Measurements from ENCODE around the gene ZDHHC14.
"Not testable (repeated sequence)": the region's sequence is repeated elsewhere in the genome, so short reads cannot be mapped to it uniquely, and the experiment has no call there.

Gene ZDHHC14

DNA sequence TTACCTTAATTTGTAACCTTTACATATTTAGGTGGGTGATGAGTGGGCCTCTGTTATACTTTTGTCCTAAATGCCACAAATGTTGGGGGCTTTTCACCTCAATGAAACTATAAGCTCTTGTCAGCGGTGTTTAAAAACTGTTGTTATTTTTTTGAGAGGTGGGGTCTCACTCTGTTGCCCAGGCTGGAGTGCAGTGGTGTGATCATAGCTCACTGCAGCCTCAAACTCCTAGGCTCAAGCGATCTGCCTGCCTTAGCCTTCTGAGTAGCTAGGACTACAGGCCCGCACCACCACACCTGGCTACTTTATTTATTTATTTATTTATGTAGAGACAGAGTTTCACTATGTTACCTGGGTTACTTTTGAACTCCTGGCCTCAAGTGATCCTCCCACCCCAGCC, 66.7 kb downstream of the ZDHHC14 start:
- DNase-seq, result no peak

DNA sequence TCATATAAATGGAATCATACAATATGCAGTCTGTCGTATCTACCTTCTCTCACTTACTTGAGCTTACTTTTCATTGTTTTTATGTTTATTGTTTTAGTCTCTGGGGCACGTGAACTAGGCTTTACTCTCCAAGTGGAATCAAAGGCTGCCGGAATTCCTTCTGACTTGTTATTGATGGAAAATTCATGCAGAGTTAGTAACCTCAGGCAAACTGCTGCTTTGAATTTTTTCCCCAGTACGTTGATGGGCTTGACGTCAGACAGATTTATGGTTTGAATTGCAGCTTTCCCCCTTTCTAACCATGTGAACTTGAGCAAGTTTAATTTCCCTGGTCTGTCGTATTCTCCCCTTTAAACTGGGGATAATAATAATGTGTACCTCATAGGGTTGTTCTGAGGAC, 68.6 kb downstream of the ZDHHC14 start:
- no peak for DNase-seq

GRCh38 chr6:157450931-157451742, 70.1 kb downstream of the ZDHHC14 start:
- no peak for DNase-seq

GRCh38 chr6:157452096-157452495, 71.1 kb downstream of the ZDHHC14 start:
- DNase-seq, result no peak

DNA sequence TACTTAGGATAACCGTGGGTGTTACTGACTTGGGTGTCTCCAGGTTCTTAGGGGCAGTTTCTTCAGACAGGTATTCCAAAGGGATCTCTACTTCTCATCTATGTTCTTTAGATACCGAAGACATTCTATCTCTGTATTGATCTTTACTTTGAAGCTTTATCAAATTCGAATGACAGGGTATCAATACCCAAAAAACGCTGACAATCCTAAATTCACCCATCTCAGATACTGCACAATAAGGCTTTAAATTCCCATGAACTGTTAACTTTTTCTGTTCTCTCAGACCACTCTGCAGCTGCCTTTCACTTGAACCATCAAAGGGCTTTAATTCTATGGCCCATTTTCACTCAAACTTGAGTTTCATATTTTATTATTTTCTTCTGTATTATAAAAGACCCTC, 72.1 kb downstream of the ZDHHC14 start:
- DNase-seq, result no peak

DNA sequence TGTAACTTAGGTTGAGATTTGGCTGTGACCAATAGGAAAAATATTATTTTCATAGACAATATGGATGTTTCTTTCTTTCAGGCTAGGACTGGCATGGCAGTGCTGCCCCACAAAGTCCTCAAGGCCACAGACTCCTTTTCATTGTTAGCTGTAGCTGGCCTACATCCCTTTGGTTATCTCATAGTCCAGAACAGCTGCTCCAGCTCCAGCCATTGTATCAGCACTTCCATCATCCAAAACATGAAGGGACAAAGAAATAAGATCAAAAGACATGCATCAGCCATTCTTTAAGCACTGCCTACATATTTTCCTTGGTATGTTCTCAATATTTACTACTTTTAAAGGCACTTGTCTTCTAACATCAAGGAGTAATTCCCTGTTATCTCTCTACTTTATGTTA, 73.0 kb downstream of the ZDHHC14 start:
- no peak for DNase-seq

DNA sequence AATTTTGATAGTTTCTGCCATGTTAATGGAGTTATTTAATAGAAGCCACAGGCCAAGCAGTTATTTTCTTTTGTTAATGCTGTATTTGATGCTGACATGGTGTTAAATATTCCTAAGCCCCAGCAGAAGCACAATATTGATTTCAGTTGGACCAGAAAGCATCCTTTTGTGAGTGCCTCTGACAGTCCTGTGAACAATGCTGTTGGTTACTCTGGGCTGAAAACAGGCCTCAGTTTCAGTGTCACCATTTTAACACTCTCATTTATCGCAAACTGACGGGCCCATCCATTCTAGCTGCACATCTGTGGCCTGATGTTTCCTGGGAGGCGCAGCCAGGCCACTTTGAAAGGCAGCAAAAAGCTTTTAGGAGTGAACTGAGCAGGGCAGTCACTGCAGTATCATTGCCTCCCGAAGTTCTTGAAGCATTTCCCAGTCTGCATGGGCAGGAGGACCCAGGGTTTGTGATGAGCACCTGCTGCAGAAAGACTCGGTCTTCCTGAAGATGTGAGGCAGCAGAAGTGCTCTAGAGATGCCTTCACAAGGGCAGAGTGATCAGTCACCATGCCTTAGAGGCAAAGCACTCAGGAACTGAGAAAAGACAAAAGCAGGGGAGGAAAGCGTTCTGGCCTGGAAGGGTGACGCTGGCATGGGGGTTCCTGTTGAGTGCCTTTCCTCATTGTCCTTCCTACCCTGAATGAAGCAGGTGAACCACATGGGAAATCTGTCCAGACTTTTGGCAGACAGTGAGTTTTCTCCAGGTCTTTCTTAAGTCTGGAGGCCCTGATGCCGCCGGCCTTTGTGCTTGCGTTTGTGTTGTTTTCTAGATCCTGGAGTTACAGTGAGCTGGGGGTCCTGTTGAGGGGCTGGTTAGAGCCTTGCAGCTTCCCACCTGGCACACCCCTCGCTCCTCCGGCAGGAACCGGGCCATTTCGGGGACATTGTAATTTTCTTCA, 74.0 kb downstream of the ZDHHC14 start:
- DNase-seq, result no peak

DNA sequence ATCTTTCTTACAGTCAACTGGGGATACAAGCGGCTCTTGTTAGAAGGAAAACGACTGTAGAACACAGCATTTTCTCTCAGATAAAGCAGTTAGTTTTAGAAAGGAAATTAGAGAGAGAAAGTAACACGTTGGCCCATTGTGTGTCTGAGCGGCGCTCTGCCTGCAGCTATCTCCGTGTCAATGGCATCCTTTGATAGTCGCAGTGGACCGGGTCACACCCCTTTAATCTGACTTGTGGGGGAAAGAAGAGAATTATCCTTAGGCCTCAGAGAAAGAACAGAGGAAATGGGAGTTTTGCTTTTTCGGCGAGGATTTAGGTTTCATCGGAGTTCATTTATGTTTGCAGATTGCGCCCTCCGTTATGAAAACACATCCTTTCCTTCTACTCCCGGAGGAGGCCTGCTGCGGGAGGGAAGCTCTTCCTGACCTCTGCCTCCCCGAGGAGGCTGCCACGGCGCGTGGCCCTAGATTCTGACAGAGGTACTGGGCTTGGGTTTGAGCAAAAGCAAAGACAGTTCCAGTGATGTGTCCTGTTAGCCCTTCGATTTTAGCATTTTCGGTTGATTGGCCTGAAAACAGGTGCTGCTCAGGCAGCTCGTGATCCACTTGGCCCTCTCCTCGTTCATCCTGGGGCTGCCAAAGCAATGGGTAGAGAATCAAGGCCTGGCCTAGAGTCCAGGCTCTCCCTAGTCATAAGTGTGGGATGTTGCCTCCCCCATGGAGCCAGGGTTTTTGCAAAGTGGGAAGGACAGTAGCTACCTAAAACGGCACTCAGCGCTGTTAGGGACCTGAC, 74.9 kb downstream of the ZDHHC14 start:
- DNase-seq, result no peak

- no peak for DNase-seq
Observed at GRCh38 chr6:157456524-157456829, 75.5 kb downstream of the ZDHHC14 start.

DNA sequence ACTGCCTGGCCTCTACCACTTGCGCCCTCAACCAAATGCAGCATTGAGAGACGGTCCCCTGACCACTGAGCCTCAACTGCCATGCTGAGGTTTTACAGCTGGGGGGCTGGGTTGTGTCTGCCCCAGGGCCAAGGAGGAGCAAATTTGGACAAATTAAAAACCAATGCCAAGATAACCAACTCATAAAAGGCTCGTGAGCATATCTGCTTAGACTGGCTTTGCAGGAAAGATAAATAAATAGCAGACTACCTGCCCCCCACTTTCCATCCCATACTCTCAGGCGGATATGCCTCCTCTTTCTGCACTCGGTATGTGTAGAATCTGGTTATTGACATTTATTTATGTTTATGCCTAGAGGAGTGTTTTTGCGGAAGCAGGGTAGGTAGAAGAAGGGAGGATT, 76.8 kb downstream of the ZDHHC14 start:
- DNase-seq, result no peak

DNA sequence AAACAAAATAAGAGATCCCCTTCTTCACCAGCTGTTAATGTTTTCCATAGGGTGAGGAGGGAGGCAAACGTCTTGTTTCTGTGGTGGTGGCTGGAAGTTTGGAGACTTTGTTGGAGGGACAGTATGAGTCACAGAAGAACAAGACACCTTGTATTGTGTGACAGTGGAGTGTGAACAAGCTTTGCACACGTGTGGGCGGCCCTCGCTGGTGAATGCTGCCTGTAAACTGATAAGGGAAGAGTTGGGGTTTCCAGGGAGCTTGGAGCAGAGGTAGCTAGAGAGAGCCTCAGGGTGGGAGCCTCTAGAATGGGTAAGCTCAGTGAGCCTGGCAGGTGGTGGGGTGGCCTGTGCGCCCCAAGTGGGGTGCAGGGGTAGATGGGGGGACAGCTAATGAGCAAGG, 78.3 kb downstream of the ZDHHC14 start:
- DNase-seq, result no peak

GRCh38 chr6:157460182-157460999, 79.4 kb downstream of the ZDHHC14 start:
- no peak for DNase-seq

DNA sequence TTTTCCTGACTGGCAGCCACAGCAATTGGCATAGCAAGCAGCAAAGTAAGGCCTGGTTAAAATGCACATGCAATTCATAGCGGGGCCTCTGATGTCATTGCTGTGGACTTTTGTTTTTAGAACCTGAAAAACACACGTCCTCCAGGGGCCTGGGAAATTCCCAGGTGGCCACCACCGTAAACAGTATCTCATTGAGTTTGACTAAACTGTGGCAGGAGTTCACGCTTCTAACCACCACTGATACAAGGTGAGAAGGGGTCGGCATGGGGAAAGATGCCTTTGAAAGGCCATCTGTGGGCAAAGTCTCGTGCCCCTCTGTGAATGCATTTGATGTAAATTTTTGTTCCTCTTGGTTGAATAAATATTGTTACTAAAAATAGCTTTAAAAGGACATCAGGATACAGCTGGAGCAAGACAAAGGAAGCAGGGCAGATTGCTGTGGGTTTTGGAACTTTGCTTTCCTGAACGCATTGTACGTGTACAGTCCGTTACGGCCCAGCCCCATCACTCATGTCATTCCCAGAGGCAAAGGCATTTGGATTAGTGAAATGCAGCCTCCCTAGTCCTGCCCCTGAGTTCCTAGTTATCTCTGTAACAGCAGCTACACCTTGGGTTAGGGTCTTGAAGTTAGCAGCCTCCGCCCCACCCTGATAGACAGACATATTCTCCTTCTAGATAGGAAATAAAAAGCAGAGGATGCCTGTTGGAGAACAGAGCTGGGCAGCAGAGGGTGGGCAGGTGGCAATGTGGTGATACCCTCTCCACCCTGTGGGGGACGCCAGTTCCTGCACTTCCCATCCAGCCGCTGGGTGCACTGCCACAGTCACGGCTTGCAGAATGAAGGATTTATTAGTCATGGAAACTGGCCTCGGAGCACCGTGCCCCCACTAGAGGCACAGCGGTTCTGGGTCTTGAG, 80.3 kb downstream of the ZDHHC14 start:
- DNase-seq, result no peak

DNA sequence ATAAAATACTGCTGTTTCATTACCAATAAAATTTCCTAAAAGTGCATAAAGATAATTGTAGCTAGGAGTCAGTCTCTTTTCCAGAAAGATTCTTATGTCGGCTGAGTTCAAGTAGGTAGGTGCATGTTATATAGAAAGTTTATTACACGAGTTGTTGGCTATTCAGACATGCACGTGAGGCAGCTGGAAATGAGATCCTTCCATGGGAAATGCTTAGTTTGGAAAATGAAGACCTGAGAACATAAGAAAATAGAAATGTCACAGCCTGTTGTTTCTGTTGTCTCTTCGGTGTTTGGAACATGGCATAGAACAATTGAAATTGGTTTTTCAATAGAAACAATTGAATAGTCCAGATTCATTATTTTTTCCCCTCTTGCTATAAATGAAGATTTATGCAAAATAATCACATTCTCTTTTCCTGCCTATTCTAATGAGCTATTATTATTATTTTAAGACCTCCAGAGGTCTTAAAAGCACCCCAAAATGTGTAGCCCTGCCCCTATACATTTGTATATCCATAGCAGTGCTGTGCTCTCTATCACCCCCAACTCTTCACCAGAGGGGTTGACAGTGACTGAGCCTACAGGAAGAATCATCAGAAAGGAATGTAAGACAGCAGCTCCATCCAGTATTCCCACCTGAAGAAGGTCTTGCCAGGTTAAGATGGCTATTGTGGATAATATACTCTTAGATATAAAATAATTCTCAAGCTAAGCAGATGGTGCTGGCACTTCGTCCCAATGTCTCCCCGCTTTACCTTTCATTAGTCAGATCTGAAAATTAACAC, 82.2 kb downstream of the ZDHHC14 start:
- DNase-seq, result no peak

- DNase-seq, result not testable (repeated sequence)
Observed at GRCh38 chr6:157463743-157464135, 82.7 kb downstream of the ZDHHC14 start.

DNA sequence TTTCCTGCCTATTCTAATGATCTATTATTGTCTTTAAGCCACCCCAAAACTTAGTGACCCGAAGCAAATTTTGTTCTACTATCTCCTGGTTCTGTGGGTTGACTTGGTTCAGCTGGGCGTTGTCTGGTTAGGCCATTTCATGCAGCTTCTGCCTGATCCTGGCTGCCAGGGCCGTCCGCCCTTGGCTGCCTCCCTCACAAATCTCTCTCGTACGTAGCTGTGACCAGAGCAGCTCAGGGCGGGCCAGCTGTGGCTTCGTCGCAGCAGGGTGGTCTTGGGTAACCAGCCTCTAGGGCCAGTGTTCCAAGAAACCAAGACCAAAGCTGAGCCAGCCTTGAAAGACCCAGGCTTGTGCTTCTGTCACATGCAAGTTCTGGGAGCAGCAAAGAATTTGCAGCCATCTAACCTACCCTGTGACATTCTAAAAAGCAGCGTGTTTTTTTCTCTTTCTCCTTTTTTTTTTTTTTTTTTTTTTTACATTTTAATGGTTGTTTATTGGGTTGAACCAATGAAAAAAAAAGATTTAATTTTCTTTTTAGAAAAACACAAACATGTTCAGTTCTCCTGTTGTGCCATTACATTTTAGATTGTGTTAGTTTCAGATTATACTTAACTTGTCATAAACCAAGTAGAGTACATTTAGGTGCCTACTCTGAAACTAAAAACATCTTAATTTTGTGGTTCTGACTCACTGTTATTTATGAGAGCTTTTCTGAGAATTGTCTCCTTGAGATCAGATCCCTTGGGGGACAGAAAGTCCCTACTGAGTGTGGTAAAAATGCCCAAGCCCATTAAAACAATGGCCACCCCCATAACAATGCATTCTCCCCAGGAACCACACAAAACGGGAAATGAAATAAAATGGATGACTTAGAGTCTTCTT, 83.9 kb downstream of the ZDHHC14 start:
- DNase-seq, result no peak

DNA sequence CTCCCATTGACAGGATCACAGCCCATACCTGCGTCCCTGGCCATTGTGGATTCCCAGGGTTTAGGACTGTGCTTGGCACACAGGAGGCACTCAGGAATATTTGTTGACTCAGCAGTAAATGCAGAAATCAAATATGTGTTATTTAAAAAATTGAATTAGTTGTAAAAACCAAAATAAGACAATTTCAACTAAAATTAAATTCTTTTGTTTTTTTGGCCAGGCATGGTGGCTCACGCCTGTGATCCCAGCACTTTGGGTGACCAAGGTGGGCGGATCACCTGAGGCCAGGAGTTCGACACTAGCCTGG, 85.3 kb downstream of the ZDHHC14 start:
- no peak for DNase-seq

DNA sequence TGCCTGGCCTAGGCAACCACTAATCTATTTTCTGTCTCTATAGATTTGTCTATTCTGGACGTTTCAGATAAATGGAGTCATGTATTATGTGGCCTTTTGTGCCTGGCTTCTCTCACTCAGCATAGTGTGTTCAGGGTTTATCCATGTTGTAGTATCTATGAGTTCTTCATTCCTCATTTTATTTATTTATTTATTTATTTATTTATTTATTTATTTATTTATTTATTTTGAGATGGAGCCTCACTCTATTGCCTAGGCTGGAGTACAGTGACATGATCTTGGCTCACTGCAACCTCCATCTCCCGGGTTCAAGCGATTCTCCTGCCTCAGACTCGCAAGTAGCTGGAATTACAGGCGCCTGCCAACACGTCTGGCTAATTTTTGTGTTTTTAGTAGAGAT, 86.3 kb downstream of the ZDHHC14 start:
- not testable (repeated sequence) for DNase-seq

DNA sequence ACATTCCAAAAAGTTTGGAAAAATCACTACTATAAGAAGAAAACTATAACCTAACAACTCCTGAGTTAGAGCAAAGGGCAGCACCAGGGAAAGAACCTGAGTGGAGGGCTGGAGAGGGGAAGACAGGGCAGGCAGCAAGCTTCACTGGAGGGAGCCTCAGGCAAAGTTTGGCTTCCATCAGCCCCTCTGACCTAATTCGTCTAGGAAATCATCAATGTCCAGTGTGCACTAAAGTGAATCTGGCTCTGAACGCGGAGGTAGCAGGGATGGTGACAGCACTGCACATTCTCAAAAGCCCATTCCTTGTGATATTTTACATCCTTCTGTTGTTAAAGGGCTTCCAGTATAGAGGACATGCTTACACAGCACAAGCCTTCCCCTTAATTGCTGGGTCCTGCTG, 87.1 kb downstream of the ZDHHC14 start:
- DNase-seq, result no peak

- no peak for DNase-seq
Observed at GRCh38 chr6:157468574-157468973, 87.6 kb downstream of the ZDHHC14 start.

Data from stimulated activated CD4-positive, alpha-beta T cell treated with anti-CD3 and anti-CD28 coated beads, Interleukin-4, amount 100 ng/mL, for 4 hours (primary cell).